H9 (cell line): ENCODE data around the gene MARCHF6. TPM values are rescaled to one million over a fixed set of nuclear protein-coding genes. Genes with fewer than 3 reads are reported as not detected.

Source experiments
- DNase-seq: peaks from one replicate; pipeline ENCODE4 v3.0.0-alpha.2; 2017
- H2AFZ ChIP-seq: one replicate; pipeline ENCODE4 v1.6.1; 2013; ENCODE audit warnings: mild to moderate bottlenecking, low read length, control low read depth, moderate library complexity
- H2AK5ac ChIP-seq: 2 replicates; pipeline ENCODE4 v1.6.1; 2013; ENCODE audit warnings: low read length, control low read depth, mixed read lengths; ENCODE audit not compliant: insufficient read length
- H2BK120ac ChIP-seq: one replicate; pipeline ENCODE4 v1.6.1; 2013; ENCODE audit warnings: low read depth, mild to moderate bottlenecking, low read length, control low read depth, inconsistent platforms; ENCODE audit not compliant: poor library complexity, severe bottlenecking
- H2BK12ac ChIP-seq: 2 replicates; pipeline ENCODE4 v1.6.1; 2013; ENCODE audit warnings: low read length, control low read depth, mixed read lengths, low read depth; ENCODE audit not compliant: insufficient read length
- H2BK15ac ChIP-seq: 2 replicates; pipeline ENCODE4 v1.6.1; 2013; ENCODE audit warnings: low read depth, low read length, control low read depth
- H2BK20ac ChIP-seq: one replicate; pipeline ENCODE4 v1.6.1; 2013; ENCODE audit warnings: low read depth, mild to moderate bottlenecking, low read length, control low read depth, inconsistent platforms; ENCODE audit not compliant: poor library complexity, severe bottlenecking
- H2BK5ac ChIP-seq: 2 replicates; pipeline ENCODE4 v1.6.1; 2013; ENCODE audit warnings: low read length, control low read depth, mixed read lengths; ENCODE audit not compliant: insufficient read length
- H3K14ac ChIP-seq: 2 replicates; pipeline ENCODE4 v1.6.1; 2013; ENCODE audit warnings: low read length, control low read depth; ENCODE audit not compliant: insufficient read depth
- H3K18ac ChIP-seq: 2 replicates; pipeline ENCODE4 v1.6.1; 2013; ENCODE audit warnings: low read depth, mild to moderate bottlenecking, mixed read lengths, low read length, control low read depth; ENCODE audit not compliant: insufficient read length
- H3K23ac ChIP-seq: 2 replicates; pipeline ENCODE4 v1.6.1; 2013; ENCODE audit warnings: low read length, control low read depth, mixed read lengths, low read depth; ENCODE audit not compliant: insufficient read length
- H3K23me2 ChIP-seq: 2 replicates; pipeline ENCODE4 v1.6.1; 2013; ENCODE audit warnings: low read depth, mild to moderate bottlenecking, mixed read lengths, low read length, control low read depth; ENCODE audit not compliant: insufficient read length, poor library complexity, severe bottlenecking
- H3K27ac ChIP-seq: 2 replicates; pipeline ENCODE4 v1.5.1; 2013; ENCODE audit warnings: low read length, control low read depth, mixed read lengths, low read depth; ENCODE audit not compliant: insufficient read length
- H3K27me3 ChIP-seq: 2 replicates; pipeline ENCODE4 v1.6.1; 2013; ENCODE audit warnings: low read length, control low read depth, inconsistent platforms; ENCODE audit not compliant: insufficient read depth
- H3K4ac ChIP-seq: 2 replicates; pipeline ENCODE4 v1.6.1; 2013; ENCODE audit warnings: low read depth, mild to moderate bottlenecking, control low read depth, inconsistent platforms, low read length, moderate library complexity
- H3K4me1 ChIP-seq: 2 replicates; pipeline ENCODE4 v1.6.1; 2013; ENCODE audit warnings: low read length, control low read depth, inconsistent platforms; ENCODE audit not compliant: insufficient read depth
- H3K4me2 ChIP-seq: 2 replicates; pipeline ENCODE4 v1.6.1; 2013; ENCODE audit warnings: low read length, control low read depth, mixed read lengths; ENCODE audit not compliant: insufficient read length, insufficient read depth
- H3K56ac ChIP-seq: 2 replicates; pipeline ENCODE4 v1.6.1; 2013; ENCODE audit warnings: low read depth, mild to moderate bottlenecking, mixed read lengths, low read length, control low read depth; ENCODE audit not compliant: insufficient read length
- H3K79me1 ChIP-seq: 2 replicates; pipeline ENCODE4 v1.6.1; 2013; ENCODE audit warnings: low read depth, mild to moderate bottlenecking, moderate library complexity, low read length, control low read depth, inconsistent platforms; ENCODE audit not compliant: insufficient read depth, poor library complexity, severe bottlenecking
- H3K79me2 ChIP-seq: 2 replicates; pipeline ENCODE4 v1.6.1; 2013; ENCODE audit warnings: low read length, control low read depth, inconsistent platforms; ENCODE audit not compliant: insufficient read depth
- H3K9ac ChIP-seq: 2 replicates; pipeline ENCODE4 v1.6.1; 2013; ENCODE audit warnings: low read length, control low read depth, mixed read lengths; ENCODE audit not compliant: insufficient read length; ENCODE audit errors: extremely low read depth
- H3K9me3 ChIP-seq: one replicate; pipeline ENCODE4 v1.6.1; 2013; ENCODE audit warnings: low read depth, low read length, inconsistent platforms; ENCODE audit not compliant: control insufficient read depth
- H3T11ph ChIP-seq: one replicate; pipeline ENCODE4 v1.6.1; 2013; ENCODE audit warnings: mild to moderate bottlenecking, low read length, control low read depth, inconsistent platforms
- H4K20me1 ChIP-seq: one replicate; pipeline ENCODE4 v1.6.1; 2013; ENCODE audit not compliant: control insufficient read depth, insufficient read length, insufficient read depth
- H4K5ac ChIP-seq: 2 replicates; pipeline ENCODE4 v1.6.1; 2013; ENCODE audit warnings: low read depth, mild to moderate bottlenecking, mixed read lengths, low read length, control low read depth; ENCODE audit not compliant: insufficient read length
- H4K8ac ChIP-seq: replicated peaks from 2 replicates; pipeline ENCODE4 v1.6.1; 2013; ENCODE audit warnings: low read length, control low read depth, mixed read lengths, low read depth; ENCODE audit not compliant: insufficient read length
- H4K91ac ChIP-seq: 2 replicates; pipeline ENCODE4 v1.6.1; 2013; ENCODE audit warnings: low read depth, mild to moderate bottlenecking, moderate library complexity, mixed read lengths, low read length, control low read depth; ENCODE audit not compliant: insufficient read length
- H3K27ac Mint-ChIP-seq, 3 experiments: 2 replicates in 2 of 3; 3 replicates in 1 of 3; pipeline ENCODE4 v1.8.0; 2020 to 2021; ENCODE audit warnings: mixed read lengths in 3 of 3, mild to moderate bottlenecking in 1 of 3, moderate library complexity in 1 of 3
- H3K27me3 Mint-ChIP-seq: 2 replicates; pipeline ENCODE4 v1.8.0; 2021; ENCODE audit warnings: low read depth, mild to moderate bottlenecking, moderate library complexity, mixed read lengths
- H3K36me3 Mint-ChIP-seq, 3 experiments: 2 replicates in 2 of 3; 3 replicates in 1 of 3; pipeline ENCODE4 v1.8.0; 2020 to 2021; ENCODE audit warnings: low read depth in 3 of 3, mixed read lengths in 3 of 3; ENCODE audit not compliant: insufficient read depth in 1 of 3
- H3K4me1 Mint-ChIP-seq, 2 experiments: 2 replicates each; pipeline ENCODE4 v1.8.0; 2020; ENCODE audit warnings: mixed read lengths in 2 of 2
- H3K4me3 Mint-ChIP-seq, 2 experiments: 2 replicates in 1 of 2; 3 replicates in 1 of 2; pipeline ENCODE4 v1.8.0; 2020 to 2021; ENCODE audit warnings: mild to moderate bottlenecking in 2 of 2, mixed read lengths in 2 of 2, moderate library complexity in 1 of 2
- H3K9me3 Mint-ChIP-seq, 2 experiments: 2 replicates in 1 of 2; 3 replicates in 1 of 2; pipeline ENCODE4 v1.8.0; 2020; ENCODE audit warnings: mild to moderate bottlenecking in 2 of 2, mixed read lengths in 2 of 2, moderate library complexity in 1 of 2
- WGBS: extraction: QIAGEN DNeasy Blood & Tissue Kit; methylation state at CpG from one replicate; pipeline ENCODE4 v1.1.7; 2013; ENCODE audit warnings: missing lambda C conversion rate, low lambda C conversion rate, mixed read lengths; ENCODE audit not compliant: insufficient read length; ENCODE audit errors: extremely low coverage; 5-methylcytosine and 5-hydroxymethylcytosine counted together
- total RNA-seq: library from RNA; stranded (reverse); gene quantifications from 2 replicates; pipeline ENCODE4 v1.2.1, GENCODE V29; 2021
- TF ChIP-seq, protein P1 (sequence below): fragments of 200-600 bp; sonication (generic); conservative IDR thresholded peaks from 3 replicates; pipeline ENCODE4 v1.8.0; 2021; ENCODE audit warnings: antibody characterized with exemption, mild to moderate bottlenecking

MARCHF6 gene
- total RNA-seq, 1 experiment from 2014 or later: 118 TPM

DNA sequence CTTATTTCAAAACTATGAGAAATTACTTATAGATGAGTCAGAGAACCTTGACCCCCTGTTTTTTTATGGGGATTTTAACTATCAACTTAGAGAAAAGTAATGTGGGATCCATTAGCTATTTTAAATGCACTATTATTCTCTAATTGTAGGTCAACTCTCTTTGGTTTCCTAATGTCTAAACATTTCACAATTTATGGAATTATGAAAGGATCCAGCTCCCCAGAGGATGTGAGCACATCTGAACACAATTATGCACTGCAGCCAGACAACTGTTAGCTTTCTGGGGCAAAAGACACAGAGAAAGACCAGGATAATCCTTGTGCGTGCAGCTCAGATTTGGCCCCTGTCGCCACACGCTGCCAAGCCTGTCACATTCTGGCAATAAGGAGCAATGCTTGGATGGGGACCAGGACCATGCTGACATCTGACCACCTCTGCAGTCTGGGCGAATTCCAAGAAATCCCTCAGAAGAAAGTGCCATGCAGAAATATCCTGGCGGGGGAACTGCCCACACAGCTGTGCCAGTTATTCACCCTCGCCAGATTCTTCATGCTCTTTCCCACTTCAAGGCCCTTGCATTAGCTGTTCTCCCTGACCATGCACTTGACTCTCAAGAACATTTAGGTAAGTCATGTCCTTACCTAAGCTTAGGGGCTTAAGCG, 23.5 kb upstream of the MARCHF6 start:
- no peak overlapping the region for H2BK5ac ChIP-seq
- no peak overlapping the region for H4K91ac ChIP-seq
- TF ChIP-seq, protein P1, sequence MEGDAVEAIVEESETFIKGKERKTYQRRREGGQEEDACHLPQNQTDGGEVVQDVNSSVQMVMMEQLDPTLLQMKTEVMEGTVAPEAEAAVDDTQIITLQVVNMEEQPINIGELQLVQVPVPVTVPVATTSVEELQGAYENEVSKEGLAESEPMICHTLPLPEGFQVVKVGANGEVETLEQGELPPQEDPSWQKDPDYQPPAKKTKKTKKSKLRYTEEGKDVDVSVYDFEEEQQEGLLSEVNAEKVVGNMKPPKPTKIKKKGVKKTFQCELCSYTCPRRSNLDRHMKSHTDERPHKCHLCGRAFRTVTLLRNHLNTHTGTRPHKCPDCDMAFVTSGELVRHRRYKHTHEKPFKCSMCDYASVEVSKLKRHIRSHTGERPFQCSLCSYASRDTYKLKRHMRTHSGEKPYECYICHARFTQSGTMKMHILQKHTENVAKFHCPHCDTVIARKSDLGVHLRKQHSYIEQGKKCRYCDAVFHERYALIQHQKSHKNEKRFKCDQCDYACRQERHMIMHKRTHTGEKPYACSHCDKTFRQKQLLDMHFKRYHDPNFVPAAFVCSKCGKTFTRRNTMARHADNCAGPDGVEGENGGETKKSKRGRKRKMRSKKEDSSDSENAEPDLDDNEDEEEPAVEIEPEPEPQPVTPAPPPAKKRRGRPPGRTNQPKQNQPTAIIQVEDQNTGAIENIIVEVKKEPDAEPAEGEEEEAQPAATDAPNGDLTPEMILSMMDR: no peak
- H3K27me3 ChIP-seq: peaks cover 36% of the 10 kb centered on the region; the same call in 1 of the 2 replicates
- WGBS: no CpG with 5 or more reads among the region's 7 CpGs
- no peak overlapping the region for H2AK5ac ChIP-seq
- H3K23ac ChIP-seq: no peak overlapping the region
- H3K4ac ChIP-seq: no peak overlapping the region
- H3K9me3 ChIP-seq: no peaks in the 10 kb centered on the region
- no peak overlapping the region for H4K5ac ChIP-seq
- Mint-ChIP-seq H3K27ac (no peak overlapping the region), H3K4me1 (no peaks in the 10 kb centered on the region; a peak in 2 of 4 replicates), H3K27me3 (peaks cover 64% of the 10 kb centered on the region), H3K4me3 (no peak overlapping the region), H3K36me3 (no peaks in the 10 kb centered on the region; a peak in 1 of 7 replicates), H3K9me3 (no peaks in the 10 kb centered on the region)
- H2BK20ac ChIP-seq: no peak overlapping the region
- no peak overlapping the region for H2BK15ac ChIP-seq
- H3K23me2 ChIP-seq: peaks cover 10% of the 10 kb centered on the region
- H3K27ac ChIP-seq: no peak overlapping the region
- no peak overlapping the region for H2BK120ac ChIP-seq
- no peaks in the 10 kb centered on the region for H3K79me1 ChIP-seq
- no peaks in the 10 kb centered on the region for H4K20me1 ChIP-seq
- no peak overlapping the region for H3T11ph ChIP-seq
- no peak overlapping the region for H2AFZ ChIP-seq
- no peak overlapping the region for H3K9ac ChIP-seq
- no peak overlapping the region for H3K4me2 ChIP-seq
- H3K18ac ChIP-seq: no peak overlapping the region
- H3K14ac ChIP-seq: no peak overlapping the region
- no peak overlapping the region for H3K56ac ChIP-seq
- no peaks in the 10 kb centered on the region for H3K79me2 ChIP-seq
- no peaks in the 10 kb centered on the region; the same call in 1 of the 2 replicates for H3K4me1 ChIP-seq
- no peak overlapping the region for H4K8ac ChIP-seq
- DNase-seq: no peak
- H2BK12ac ChIP-seq: no peak overlapping the region
